Aorta (tissue), 5 donors: ENCODE measurements around the gene GLRX3. TPM values are rescaled to one million over a fixed set of nuclear protein-coding genes. Genes with fewer than 3 reads are reported as not detected.

Experiments used
- ATAC-seq: fragments of 200-7000 bp; cut with Tn5 transposase; one replicate; pipeline ENCODE4 v1.9.1; 2022; ENCODE audit warnings: moderate library complexity; ENCODE audit not compliant: low FRiP score
- DNase-seq, 2 donors: peaks; one replicate each; pipeline ENCODE4 v3.0.0-alpha.2; 2020
- H3K27ac ChIP-seq, 2 donors: one replicate each; pipeline ENCODE4 v1.5.1; 2013; ENCODE audit warnings: low read length in 2 of 2, mild to moderate bottlenecking in 2 of 2, moderate library complexity in 2 of 2, control low read depth in 1 of 2, inconsistent platforms in 1 of 2, low read depth in 1 of 2
- H3K27me3 ChIP-seq, 2 donors: one replicate each; pipeline ENCODE4 v1.6.1; 2013; ENCODE audit warnings: control low read depth in 1 of 2, low read length in 1 of 2, mild to moderate bottlenecking in 1 of 2, moderate library complexity in 1 of 2; ENCODE audit not compliant: insufficient read depth in 2 of 2, control insufficient read depth in 1 of 2
- H3K36me3 ChIP-seq, 2 donors: one replicate each; pipeline ENCODE4 v1.6.1; 2013; ENCODE audit warnings: control low read depth in 1 of 2, low read length in 1 of 2, mild to moderate bottlenecking in 1 of 2; ENCODE audit not compliant: insufficient read depth in 2 of 2, control insufficient read depth in 1 of 2
- H3K4me1 ChIP-seq, 2 donors: one replicate each; pipeline ENCODE4 v1.6.1; 2013; ENCODE audit warnings: low read length in 2 of 2, control low read depth in 1 of 2, mild to moderate bottlenecking in 1 of 2, moderate library complexity in 1 of 2; ENCODE audit not compliant: insufficient read depth in 2 of 2, control insufficient read depth in 1 of 2
- H3K4me3 ChIP-seq, 2 donors: one replicate each; pipeline ENCODE4 v1.5.1; 2013; ENCODE audit warnings: low read length in 2 of 2, control low read depth in 1 of 2, mild to moderate bottlenecking in 1 of 2
- H3K9me3 ChIP-seq: one replicate; pipeline ENCODE4 v1.6.1; 2013; ENCODE audit warnings: mild to moderate bottlenecking, low read length; ENCODE audit not compliant: control insufficient read depth
- WGBS, 2 donors: extraction: QIAGEN DNeasy Blood & Tissue Kit; methylation state at CpG; one replicate each; pipeline ENCODE4 v1.1.7; 2013; 5-methylcytosine and 5-hydroxymethylcytosine counted together
- intact Hi-C, 2 donors: fragments of 100-400 bp; cut with DNase I; formaldehyde crosslinking; loops; one replicate each; pipeline versions ENCODE4 v1.14.2 to v1.15.0; 2022
- polyA plus RNA-seq, 2 donors: library from polyadenylated mRNA; stranded (reverse); fragments of 200-250 nt; gene quantifications; one replicate each; pipeline ENCODE4 v1.2.3, GENCODE V29; 2013
- total RNA-seq, 2 donors: library from RNA; stranded (reverse); fragmentation: NEBNext Ultra II Directional; extraction: Animal tissue kit (Norgen Biotek cat#: 25700); gene quantifications; one replicate each; pipeline ENCODE4 v1.2.1, GENCODE V29; 2021
- donor health status: healthy with polysubstance abuse.
- donor health status: Bipolar disorder and iron deficiency.
- donor health status: DM: no; HTN: no; CAD: no.
- donor health status: DM: no; HTN: no; CAD: no.
- donor health status: DM: yes; HTN: yes; CAD: no.

GLRX3 gene
- total and polyA plus RNA-seq, 4 donors = 47.1 to 95.3 (median 54.1) TPM

DNA sequence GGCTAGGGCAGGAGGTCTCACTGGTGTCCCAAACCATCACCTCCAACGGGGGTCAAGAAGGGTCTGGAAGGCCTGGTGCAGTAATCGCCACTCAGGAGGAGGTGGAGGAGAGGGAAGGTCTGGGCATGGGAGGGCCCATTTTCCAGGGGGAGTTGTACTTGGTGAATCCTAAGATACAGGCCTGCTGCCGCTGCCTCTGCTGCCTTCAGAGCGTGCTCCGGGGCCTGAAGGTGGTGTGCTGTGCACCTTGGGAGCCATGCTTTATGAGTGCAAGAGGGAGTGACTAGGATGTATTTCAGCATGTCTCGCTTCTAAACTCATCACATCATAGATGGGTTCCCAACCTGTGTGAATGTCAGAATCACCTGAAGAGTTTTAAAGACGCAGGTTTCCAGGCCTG lies 78.2 kb downstream of the GLRX3 start:
- ATAC-seq (no peak), DNase-seq (peak in 1 of 2 donors; percentile 36)
- Histone ChIP-seq H3K9me3 (no peaks in the 10 kb centered on the region), H3K4me1 (no peaks in the 10 kb centered on the region), H3K4me3 (no peak overlapping the region), H3K27ac (no peak overlapping the region), H3K36me3 (no peaks in the 10 kb centered on the region), H3K27me3 (no peaks in the 10 kb centered on the region)
- WGBS, 2 donors = 94% methylated on average over 7 of the region's 7 CpGs
- intact Hi-C loops = no loop called here

DNA sequence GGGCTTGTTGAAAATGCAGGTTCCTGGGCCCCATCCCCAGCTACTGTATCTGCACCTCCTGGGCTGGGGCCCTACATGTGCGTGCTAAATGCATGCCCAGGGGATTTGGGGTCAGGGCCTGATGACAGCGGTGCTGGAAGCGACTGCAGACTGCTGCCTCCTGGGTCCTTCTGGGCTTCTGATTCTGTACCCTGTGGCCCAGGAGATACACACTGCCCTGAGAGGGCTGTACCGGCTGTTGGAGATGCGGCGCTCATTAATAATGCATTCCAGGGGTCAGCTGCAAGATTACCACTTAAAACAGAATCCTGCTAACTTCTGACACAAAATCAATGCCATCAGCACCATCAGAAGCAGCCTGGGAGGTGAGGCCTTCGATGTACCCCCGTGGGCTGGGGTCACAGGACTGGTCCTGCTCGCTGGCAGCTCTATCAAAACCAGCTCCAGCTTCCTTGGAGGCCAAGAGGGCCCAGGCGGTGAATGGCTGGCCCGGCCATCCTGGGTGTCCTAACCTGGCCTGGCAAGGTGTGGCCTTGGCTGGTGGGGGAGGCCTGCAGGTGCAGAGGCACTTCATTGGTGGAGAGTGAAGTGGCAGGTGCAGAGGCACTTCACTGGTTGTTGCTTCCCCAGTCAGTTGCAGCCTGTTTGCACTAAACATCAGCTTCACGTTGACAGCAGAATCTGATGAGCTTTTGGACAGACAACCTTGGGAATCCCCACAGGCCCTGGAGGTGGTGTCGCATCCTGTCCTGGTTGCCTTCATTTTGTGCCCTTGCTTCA lies 79.2 kb downstream of the GLRX3 start:
- 84 to 85% methylated on average over 13 of the region's 13 CpGs for WGBS, 2 donors
- DNase-seq (peak in 1 of 2 donors; percentile 57), ATAC-seq (no peak)
- Histone ChIP-seq H3K27me3 (no peaks in the 10 kb centered on the region), H3K36me3 (no peaks in the 10 kb centered on the region), H3K4me1 (no peaks in the 10 kb centered on the region), H3K27ac (no peak overlapping the region), H3K9me3 (no peaks in the 10 kb centered on the region), H3K4me3 (no peak overlapping the region)
- intact Hi-C loops = no loop called here

DNA sequence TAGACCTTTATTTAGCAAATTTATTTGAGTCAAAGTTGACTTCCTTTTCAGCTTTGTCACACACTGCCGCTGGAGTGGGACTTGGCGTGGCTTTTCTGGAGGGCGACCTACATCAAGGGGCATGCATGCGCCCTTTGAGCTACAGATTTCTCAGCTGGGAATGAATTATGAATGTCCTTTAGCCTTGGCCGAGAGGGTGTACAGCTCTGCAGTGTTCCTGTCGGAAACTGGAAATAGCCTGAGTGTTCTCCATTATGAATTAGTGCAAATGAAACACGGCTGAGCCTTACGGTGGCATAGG lies 79.7 kb downstream of the GLRX3 start:
- no peak for ATAC-seq
- no peak for DNase-seq
- intact Hi-C loops = no loop called here
- no peaks in the 10 kb centered on the region for H3K36me3 ChIP-seq
- no peaks in the 10 kb centered on the region for H3K9me3 ChIP-seq
- H3K4me3 ChIP-seq = no peak overlapping the region
- no peaks in the 10 kb centered on the region for H3K4me1 ChIP-seq
- 51 to 58% methylated on average over 8 of the region's 8 CpGs for WGBS, 2 donors
- H3K27me3 ChIP-seq = no peaks in the 10 kb centered on the region
- H3K27ac ChIP-seq = no peak overlapping the region

DNA sequence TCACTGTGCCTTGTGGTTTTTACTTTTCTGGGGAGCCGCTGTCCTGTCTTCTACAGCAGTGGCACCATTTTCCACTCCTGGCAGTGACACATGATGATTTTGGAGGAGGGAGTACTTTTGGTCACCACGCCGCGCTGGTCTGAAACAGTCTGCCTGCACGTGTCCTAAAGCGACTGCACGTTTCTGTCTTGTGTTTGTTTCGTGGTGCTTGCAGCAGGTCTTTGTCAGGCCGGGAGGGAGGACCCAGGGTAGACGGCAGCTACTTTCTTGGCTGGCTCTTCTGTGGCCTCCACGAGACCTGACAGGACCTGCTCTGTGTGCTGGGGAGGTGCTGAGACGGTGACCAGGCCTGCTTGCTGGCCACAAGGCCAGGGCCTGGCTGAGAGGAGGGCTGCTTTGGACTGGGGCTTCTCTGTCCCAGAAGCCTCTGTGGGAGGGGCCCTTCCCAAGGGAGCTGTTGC lies 82.0 kb downstream of the GLRX3 start:
- intact Hi-C loops = no loop called here
- Histone ChIP-seq H3K36me3 (no peaks in the 10 kb centered on the region), H3K27me3 (no peaks in the 10 kb centered on the region), H3K27ac (no peak overlapping the region), H3K4me1 (no peaks in the 10 kb centered on the region), H3K9me3 (no peaks in the 10 kb centered on the region), H3K4me3 (no peak overlapping the region)
- DNase-seq (no peak), ATAC-seq (no peak)
- 80 to 84% methylated on average over 12 of the region's 12 CpGs for WGBS, 2 donors

DNA sequence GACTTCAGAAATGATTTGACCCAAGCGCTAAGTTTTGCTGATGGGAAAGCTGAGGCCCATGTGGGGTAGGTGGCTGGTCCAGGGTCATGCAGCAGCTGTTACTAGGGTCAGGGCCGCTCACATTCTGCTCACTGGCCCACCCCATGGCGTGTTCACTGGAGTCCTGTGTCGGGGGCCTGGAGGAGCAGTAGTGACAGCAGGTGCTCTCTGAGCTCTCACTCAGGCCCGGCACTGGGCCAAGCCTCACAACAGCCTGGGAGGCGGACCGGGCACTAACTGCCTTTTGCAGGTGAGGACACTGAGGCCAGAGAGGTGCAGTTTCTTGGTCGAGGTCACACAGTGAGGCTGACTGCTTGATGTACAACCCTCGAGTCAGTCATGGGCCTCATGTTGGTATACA lies 82.7 kb downstream of the GLRX3 start:
- no peaks in the 10 kb centered on the region for H3K36me3 ChIP-seq
- H3K9me3 ChIP-seq = no peaks in the 10 kb centered on the region
- DNase-seq (no peak), ATAC-seq (no peak)
- no peaks in the 10 kb centered on the region for H3K27me3 ChIP-seq
- intact Hi-C loops = no loop called here
- no peak overlapping the region for H3K27ac ChIP-seq
- 90% methylated on average over 9 of the region's 9 CpGs for WGBS, 2 donors
- no peak overlapping the region for H3K4me3 ChIP-seq
- no peaks in the 10 kb centered on the region for H3K4me1 ChIP-seq

DNA sequence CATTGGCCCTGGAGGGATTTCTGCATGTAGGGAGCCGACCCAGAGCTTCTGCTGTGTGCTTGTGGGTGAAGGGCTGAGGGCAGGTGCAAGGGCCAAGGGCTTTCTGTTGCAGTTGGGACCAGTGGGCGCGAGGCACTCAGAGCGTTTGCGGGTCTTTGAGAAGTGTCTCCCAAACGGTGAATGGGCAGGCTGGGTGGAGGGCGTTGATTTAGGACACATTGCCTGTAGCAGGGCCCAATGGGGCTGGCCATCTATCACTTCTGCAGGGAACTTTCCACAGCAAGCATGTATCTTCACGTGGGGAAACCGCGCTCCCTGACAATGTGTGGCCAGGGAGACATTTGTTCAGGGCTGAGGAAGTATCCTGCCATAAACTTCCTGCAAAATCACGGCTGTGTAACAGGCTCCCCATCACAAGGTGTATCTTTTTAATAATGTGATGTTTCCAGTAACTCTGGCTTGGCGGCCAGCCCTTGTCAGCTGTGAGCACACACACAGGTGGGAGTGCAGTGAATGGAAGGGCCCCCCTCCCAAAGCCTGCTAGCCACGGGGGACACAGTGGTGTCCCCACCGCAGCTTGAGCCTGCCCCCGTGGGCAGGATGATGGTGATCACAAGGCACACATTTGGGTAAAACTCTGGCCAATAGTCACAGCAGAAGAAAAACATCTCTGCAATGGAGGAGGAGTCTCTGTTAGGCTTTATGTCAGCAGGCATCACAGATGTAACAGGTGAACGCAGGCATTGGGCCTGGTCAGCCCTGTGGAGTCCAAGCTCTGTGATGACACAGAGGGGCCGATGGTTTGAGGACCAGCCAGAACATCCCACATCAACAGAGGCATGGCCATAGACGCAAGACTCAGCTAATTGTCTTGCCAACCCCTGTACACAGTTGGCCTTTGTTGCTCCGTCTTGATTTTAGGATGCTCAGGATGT lies 84.3 kb downstream of the GLRX3 start:
- no peak for DNase-seq
- H3K27ac ChIP-seq = no peak overlapping the region
- intact Hi-C loops = no loop called here
- no peaks in the 10 kb centered on the region for H3K4me1 ChIP-seq
- no peak overlapping the region for H3K4me3 ChIP-seq
- H3K9me3 ChIP-seq = no peaks in the 10 kb centered on the region
- no peaks in the 10 kb centered on the region for H3K27me3 ChIP-seq
- ATAC-seq = no peak
- H3K36me3 ChIP-seq = no peaks in the 10 kb centered on the region
- 81 to 84% methylated on average over 19 of the region's 19 CpGs for WGBS, 2 donors

DNA sequence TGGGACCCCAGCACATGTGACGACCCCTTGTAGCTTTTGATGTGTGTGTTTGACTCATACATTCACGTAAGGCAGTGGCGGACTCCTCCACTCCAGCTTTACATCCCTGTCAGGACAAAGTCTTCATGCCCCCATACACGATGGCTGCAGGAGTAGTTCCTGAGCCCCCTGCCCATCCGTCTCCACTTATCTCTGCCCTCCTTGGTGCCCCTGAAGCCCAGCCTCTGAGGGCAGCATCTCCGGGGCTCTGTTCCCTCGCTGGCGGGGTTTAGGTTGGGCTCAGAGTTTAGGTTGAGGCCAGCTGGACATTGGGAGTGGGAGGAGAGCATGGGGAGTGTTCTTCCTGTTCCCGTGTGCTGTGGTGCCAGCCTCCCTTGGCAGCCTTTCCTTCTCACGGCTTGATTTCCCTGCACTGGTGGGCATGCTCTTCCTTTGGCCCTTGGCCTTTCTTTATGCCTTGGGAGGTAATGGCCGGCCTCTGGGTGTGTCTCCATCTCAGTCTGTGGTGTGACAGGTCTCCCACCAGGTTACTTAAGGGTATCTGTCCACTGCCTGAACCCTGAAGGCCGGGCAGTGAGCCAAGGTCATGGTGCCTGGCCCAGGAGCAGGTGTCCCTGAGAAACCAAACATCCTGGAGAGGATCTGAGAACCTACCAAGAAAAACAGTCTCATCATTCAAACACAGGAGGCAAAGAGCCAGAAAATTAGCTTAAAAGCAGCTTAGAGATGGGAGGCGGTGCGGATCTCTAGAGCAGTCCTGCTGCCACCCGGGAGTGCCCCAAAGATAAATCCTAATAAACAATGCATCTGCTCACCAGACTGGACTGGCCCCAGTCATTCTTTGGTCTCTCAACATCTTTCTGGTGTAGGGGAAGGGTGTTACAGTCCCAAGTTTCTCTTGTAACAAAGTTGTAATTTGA lies 85.5 kb downstream of the GLRX3 start:
- WGBS, 2 donors = 75 to 80% methylated on average over 14 to 15 of the region's 15 CpGs
- H3K9me3 ChIP-seq = no peaks in the 10 kb centered on the region
- H3K27ac ChIP-seq = no peak overlapping the region
- DNase-seq (peak in 1 of 2 donors; percentile 52), ATAC-seq (no peak)
- no peak overlapping the region for H3K4me3 ChIP-seq
- intact Hi-C loops = no loop called here
- H3K4me1 ChIP-seq = no peaks in the 10 kb centered on the region
- no peaks in the 10 kb centered on the region for H3K36me3 ChIP-seq
- H3K27me3 ChIP-seq = no peaks in the 10 kb centered on the region

DNA sequence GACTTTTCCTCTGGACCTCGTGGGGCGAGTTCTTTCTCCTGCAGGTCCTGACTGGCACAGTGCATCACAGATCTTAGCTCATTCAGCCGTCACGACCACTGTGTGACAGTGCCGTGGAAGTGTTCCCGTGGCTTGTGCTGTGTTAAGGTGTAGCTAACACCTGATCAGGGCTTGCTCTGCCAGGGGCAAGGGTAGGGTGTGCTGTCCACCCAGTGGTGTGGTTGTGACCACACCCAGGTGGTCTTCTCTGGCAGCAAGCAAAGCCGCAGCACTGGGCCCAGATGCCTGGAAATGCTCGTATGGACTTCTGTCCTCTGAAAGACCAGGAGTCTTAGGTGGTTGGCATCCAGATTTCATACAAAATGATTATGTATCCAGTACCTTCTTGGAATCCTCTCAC lies 86.2 kb downstream of the GLRX3 start:
- intact Hi-C loops = no loop called here
- ATAC-seq (no peak), DNase-seq (no peak)
- Histone ChIP-seq H3K27me3 (no peaks in the 10 kb centered on the region), H3K36me3 (no peaks in the 10 kb centered on the region), H3K4me1 (no peaks in the 10 kb centered on the region), H3K9me3 (peaks cover 3% of the 10 kb centered on the region), H3K4me3 (no peak overlapping the region), H3K27ac (no peak overlapping the region)
- 87 to 89% methylated on average over 8 of the region's 8 CpGs for WGBS, 2 donors
